COR-L47 (cell line): Measurements from ENCODE around the gene CREM.
A peak's percentile ranks its signal among the peaks of the same experiment; 100 is the strongest.
"Not testable (repeated sequence)": the region's sequence is repeated elsewhere in the genome, so short reads cannot be mapped to it uniquely, and the experiment has no call there.

Experiments used
- DNase-seq: peaks from one replicate; lab custom pipeline; 2025; lab: John Stamatoyannopoulos, UW

CREM gene

DNA sequence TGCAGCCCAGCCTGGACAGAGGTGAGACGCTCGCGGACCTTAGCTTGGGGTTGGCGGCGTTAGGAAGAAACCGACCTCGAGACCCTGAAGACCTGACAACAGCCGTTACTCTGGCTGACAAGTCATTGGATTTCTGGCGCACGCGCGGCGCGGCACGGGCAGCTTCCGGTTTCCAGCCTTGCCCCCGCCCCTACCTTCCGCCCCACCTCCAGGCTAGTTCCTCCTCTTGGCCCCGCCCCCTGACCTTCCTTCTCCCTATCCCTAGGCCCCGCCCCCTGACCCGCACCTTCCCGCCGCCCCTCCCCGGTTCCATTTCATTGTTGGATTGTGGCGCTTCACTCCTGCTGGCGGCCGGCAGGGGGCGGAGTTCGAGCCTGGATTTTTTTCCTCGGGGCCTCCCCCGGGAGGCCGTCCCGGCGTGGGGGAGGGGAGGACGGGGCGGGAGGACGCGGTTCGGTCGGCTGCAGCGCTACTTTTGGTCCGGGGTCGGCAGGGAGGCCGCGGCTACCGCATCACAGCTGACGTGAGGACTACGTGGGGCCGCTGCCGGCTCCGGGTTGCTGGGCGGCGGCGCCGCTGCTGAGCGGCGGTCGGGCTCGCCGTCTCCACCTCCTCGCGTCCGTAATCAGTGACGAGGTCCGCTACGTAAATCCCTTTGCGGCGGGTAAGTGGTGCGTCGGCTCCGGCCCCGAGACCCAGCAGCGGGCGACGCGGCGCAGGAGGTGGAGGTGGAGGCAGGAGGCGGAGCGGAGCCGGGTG is at the start of gene CREM:
TSS of gene CREM (plus strand) at position 317 of the 759 bp plus-strand sequence. CDS start 10,990 bp downstream, outside the sequence.
- peak; percentile 92 for DNase-seq

DNA sequence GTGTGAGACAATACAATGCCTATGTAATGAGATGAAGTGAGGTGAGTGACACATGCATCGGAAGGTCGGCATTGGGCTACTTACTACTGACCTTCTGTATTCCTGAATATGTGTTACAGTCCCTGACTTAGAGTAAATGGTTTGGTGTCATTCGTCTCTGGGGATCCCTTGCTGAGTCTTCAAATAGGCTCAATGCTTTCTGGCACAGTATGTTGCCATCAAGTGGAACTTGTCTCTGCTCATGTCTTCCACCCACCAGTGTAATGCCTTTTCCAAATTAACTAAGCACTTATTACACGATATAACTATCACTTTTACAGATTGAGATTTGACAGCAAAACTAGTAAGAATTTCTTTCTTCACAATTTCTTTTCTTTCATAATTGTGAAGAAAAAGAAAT is 47.4 kb upstream of the CREM start:
- no peak for DNase-seq

DNA sequence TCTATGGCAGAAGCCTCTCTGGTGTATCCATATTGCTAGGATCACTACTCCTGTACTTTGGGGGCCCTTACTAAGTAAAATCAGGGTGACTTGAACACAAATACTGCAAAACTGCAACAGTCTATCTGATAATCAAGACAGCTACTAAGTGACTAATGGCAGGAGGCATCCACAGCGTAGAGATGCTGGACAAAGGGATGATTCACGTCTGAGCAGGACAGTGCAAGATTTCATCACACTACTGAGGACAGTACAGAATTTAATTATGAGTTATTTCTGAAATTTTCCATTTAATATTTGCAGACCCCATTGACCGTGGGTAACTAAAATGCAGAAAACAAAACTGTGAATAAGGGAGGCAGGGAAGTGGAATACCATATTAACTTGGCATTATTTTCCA is 46.9 kb upstream of the CREM start:
- DNase-seq, result no peak

DNA sequence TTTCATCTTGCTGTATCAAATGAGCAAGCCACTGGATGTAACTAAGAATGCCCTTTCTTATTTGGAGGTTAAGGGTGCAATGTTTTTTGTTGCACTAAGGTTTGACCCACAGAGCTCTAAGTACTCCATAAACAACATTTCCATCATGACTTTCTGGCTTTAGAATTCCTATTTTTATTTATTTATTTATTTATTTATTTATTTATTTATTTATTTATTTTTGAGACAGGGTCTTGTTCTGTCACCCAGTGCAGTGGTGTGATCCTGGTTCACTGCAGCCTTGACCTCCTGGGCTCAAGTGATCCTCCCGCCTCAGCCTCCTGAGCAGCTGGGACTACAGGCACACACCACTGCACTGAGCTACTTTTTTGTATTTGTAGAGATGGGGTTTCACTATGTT is 46.4 kb upstream of the CREM start:
- not testable (repeated sequence) for DNase-seq

DNA sequence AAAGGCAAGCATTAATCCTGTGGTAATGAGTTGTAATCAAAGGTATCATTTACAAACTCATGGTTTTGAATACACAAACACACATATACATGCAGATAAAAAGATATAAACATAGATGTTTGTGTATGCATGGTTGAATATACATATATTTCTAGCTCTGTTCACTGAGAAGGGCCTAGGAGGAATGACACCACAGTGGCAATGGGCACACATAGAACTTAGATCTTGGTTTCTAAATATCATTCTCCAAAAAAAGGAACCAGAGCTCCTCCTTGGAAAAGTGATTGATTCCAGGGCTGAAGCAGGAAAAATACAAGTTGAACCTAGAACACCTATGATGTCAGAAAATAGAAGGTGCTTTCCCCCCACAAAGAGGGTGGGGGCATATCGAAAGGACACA is 43.4 kb upstream of the CREM start:
- DNase-seq, result no peak

DNA sequence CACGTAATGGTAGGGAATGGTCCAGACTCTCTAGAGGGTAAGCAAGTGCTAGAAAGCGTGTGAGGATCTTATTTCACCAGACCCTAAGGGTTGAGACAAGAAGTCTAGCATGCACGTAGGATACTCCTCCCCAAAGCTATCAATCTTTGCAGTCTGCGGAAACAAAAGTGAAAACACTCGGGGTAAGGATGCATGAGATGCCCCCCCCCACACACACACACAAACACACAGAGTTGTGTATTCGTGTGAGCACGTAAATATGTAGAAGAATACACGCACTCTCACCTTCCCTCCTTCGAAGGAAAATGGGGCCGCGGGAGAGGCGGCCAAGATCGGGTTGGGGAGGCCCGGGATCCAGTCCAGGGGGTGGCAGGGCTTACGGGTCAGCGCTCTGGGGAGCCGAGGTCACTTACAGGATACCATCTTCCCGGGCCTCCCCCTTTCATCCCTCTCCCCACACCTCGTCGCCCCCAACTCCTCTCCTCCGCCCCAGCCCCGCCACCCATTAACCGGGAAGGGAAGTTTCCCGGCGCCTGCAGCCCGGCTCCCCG is 37.0 kb upstream of the CREM start:
- no peak for DNase-seq

DNA sequence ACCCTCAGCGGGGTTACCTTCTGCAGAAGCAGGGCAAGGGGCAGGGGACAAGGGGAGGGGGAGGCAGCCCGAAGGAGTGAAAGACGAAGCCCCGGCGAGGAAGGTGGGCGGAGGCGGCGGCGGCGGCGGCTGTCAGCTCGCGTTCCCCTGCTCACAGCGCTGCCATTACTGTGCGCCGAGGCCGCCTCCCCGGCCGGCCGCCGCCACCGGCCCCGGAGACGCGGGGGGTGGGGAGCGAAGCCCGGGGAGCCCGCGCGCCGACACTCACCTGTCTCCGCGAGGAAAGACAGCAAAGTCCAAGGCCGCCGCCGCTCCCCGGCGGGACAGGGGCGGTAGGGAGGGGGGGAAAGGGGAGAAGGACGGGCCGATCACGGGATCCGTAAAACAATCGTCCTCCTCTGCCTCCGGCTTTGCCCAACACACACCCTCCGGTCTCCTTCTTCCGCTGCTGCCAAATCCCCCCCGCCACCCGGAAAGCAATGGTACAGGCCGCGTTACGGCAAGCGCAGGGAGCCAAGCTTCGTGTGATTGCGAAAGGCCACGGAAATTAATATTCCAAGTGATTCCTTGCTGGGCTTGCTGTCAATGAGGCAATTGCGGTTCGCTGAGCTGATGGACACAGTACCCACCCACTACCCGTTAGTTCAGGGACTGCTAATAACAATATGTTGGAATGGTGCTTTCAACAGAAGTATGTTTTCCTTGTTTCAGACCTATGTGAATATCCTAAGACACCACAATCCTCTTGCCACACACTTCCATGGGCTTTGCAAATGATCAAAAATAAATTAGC is 36.3 kb upstream of the CREM start, which contains the start of gene CUL2:
TSS of gene CUL2 (minus strand) at position 180 of the 793 bp plus-strand sequence. CDS start 19,024 bp downstream, outside the sequence.
- peak; percentile 69 for DNase-seq

DNA sequence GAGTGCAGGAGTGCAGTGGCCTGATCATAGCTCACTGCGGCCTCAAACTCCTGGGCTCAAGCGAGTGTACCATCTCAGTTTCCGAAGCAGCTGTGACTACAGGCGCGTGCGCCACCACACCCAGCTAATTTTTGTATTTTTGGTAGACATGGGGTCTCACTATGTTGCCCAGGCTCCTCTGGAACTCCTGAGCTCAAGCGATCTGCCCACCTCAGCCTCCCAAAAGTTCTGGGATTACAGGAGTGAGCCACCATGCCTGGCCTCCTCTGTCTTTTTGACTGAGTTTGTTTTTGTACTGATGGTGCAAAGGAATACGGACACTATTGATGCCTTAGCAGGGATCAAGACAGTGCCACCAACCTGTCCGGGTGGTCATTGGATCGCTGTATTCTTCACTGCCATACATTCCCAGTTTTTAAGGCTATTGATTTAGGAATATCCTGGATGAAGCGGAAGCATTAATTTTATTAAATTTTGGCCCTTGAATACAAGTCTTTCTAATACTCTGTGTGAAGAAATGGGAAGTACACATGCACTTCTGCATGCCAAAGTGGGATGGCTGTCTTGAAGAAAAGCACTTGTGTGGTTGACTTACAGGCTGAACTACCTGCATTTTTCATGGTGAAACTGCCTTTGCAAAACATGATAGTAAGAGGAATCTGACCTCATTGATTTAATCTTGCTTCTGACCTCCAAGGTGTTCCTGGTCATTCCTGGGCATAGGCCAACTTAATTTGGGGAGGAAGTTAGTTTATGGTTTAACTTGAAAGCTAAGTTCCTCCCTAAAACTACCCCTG is 34.5 kb upstream of the CREM start:
- DNase-seq, result no peak

DNA sequence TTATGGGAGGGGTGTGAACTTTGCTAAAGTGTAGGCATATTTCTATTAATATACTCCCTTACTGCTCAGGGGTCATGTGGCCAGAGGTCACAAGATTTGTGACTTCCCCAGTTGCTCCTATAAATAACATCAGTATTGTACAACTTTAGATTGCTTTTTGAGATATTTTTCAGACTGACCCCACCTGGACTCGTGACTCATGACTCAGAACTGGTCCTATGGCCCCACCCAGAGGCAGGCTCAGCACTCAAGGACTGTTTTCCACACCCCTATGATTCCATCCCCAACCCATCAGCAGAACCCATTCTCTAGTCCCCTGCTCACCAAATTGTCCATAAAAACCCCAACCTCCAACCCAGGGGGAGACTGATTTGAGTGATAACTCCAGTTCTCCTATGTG is 33.8 kb upstream of the CREM start:
- no peak for DNase-seq

DNA sequence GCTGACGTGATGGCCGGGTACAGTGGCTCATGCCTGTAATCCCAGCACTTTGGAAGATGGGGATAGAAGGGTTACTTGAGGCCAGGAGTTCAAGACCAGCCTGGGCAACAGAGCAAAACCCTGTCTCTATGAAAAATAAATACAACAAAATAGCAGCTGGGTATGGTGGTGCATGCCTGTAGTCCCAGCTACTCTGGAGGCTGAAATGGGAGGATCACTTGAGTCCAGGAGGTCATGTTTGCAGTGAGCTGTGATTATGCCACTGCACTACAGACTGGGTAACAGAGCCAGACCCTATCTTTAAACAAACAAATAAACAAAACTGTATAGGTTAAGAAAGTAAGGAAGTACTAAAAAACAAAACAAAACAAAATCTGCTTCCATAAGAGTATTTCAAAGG is 30.3 kb upstream of the CREM start:
- DNase-seq, result no peak

DNA sequence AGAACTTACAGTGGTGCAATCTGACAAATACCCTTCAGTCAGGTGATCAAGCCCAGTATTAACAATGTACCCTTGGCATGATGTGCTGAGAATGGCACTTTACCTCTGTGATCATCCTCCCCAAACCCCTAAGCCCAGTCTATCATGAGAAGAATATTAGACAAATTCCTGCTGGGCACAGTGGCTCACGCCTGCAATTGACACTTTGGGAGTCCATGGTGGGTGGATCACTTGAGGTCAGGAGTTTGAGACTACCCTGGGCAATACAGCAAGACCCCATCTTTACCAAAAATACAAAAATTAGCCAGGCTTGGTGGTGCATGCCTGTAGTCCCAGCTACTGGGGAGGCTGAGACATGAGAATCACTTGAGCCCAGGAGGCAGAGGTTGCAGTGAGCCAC is 29.1 kb upstream of the CREM start:
- DNase-seq, result no peak

DNA sequence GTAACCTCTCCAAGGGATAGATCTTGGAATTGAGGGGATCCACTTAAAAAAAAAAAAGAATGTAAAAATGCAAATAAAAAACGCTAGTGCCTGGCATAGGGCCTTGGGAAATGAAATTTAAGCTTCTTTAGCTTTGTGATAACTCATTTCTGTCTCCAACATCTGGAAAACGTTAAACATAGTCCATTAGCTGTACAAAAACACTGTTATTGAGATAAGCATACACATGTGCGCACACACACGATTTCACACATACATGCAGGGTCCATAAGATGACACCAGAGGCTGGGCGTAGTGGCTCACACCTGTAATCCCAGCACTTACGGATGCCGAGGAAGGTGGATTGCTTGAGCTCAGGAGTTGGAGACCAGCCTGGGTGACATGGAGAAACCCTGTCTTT is 22.8 kb upstream of the CREM start:
- DNase-seq, result no peak

DNA sequence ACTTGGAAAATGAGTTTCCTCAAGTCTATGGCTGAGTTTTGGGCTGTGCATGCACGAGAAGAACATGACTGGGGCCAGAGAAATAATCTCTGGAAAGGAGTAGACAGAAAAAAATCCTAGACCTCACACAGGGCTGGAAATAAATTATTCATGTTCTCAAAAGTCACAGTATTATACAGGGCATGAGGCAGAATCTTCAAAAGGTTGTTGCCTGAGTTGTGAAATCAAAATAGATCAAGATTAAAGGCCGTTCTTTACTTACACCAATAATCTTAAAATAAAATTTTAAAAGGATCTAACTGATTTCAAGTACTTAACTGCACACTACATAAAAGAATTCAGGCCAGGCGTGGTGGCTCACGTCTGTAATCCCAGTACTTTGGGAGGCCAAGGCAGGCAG is 14.1 kb upstream of the CREM start:
- no peak for DNase-seq

DNA sequence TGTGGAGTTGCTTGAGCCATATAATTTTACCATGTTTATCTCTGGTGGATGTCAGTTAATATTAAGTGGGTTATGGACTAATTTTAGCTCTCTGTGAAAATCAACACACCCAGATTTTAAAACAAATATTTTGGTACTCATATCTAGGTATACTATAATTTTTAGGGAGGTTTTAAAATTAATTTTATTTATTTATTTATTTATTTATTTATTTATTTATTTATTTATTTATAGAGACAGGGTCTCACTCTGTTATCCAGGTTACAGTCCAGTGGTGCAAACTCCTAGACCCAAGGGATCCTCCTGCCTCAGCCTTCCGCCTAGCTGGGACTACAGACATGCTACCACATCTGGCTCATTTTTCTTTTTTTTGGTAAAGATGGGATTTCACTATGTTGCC is 7.3 kb upstream of the CREM start:
- DNase-seq, result no peak

DNA sequence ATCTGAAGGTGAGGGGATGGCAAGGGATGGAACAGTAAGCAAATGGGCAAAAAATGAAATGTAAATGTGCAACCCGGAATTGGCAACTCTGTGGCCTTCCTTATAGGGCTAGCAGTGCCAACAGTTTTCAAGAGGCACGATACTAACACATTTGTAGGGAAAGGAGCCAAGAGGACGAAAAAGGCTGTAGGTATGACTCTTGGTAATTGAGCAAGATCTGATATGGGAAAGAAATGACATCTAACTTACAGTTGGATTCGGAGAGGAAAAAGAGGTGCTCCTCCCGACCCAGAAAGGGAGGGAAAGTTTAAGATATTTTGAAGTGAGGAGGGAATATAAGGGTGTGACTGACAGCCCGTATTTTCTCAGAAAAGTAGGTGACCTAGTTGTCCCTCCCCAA is 2.1 kb upstream of the CREM start:
- no peak for DNase-seq

DNA sequence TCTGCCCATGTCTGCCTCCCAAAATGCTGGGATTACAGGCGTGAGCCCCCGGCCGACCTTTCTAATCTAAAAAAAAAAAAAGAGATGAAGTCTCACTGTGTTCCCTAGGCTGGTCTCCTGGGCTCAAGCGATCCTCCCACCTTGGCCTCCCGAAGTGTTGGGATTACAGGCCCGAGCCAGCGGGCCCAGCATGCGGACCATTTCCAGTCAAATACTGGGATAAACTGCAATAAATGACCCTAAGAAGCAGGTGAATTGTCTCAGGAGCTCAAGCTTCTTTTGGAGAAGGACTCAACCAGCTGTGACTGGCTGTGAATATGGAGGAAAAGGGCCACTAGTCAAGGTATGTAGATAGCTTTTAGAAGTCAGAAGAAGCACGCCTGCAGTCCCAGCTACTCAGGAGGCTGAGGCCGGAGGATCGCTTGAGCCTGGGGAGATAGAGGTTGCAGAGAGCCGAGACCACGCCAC is 550 bp upstream of the CREM start:
- no peak for DNase-seq

DNA sequence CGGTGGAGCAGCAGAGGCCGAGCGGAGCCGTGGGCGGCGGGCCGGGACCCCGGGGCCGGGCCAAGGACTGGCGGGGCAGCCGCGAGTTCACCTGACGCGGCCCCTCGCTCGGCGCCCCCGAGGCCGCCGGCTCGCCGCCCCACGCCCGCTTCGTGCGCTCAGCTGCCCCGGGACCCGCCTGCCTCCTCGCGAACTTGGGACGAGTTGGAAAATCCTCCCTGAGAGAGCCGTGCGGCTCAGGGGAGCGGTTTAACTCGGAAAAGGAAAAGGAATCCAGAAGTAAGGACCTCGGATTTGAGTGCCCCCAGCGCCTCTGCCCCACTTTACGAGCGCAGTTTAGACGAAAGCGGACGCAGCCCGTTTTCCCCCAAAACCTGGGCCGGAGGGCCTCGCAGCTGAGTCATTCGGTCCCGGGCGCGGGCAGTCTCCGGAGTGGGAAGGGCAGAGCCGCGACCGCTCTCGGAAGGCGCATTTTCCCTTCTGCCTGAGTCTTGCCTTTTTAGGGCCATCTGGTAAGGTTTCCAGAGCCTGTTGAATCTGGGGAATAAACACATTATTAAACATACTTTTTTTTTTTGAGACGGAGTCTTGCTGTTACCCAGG is 744 bp downstream of the CREM start:
- no peak for DNase-seq

DNA sequence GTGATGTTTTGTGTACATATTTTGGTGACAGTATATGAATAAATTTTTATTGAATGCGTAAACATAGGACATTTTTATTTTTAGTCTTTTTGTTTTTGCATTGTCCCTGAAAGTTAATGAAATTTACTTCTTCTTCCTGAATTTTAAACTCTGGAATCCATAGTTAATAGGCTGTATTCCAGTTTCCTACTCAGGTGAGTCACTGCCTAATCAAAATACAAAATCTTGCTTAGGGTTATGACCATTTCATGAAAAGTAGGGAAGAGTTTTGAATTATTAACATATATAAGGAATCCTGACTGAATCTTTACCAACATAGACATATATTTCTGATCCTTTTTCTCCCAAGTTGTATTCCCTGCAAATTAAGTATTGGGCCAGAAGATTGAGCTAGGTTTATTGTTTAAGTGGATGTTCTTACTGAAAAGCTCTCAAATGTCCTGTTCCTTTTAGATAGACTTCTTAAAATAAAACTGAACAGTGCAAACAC is 2.6 kb downstream of the CREM start:
- DNase-seq, result no peak

DNA sequence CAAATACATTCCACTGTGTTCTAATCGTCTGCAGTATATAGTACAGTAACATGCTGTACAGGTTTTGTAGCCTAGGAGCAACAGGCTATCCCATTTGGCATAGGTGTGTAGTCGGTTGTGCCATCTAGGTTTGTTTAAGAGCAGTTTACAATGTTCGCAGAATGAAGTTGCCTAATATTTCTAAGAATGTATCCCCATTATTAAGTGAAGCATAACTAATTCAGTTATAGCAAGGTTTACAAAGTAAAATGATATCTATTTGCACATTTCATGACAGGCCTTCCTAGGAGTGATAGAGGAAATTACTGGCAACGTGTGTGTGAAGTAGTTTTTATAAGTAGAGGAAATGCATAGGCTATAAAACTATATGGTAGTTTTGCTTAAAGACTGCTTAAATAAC is 4.0 kb downstream of the CREM start:
- DNase-seq, result no peak

DNA sequence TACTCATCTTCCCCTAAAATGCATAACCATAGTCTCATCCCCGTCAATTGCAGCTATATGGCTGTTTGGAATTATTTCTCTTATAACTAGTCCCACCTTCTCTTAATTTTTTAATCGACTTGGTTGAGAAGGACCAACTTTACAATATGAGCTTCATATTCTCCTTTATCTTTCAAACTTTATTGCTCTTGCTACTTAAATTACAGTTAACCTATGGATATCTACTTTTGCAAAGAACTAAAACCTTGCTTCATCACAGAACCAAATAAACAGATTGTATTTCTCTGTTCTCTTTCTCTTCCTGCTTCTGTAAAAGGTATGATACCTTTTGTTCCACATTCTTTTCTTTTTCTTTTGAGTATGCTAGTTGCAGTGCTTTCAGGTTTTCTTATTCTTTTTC is 6.1 kb downstream of the CREM start:
- no peak for DNase-seq

DNA sequence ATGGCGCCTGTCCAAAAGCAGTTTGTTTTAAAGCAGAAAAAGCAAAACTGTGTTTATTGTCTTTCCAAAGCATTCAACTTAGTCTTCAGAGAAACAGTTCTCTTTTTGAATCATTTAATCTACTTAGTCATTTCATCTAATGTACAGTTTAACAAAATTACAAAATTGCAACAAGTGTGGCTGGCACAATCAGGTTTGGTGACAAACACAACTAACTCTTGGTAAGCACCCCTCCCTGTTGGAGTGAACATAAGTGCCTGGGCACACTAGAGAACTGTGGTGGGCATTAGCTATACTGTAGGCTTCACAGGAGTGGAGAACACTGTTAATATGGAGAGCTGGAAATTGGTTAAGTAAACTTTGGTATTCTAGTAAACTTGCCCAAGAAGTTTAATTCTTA is 6.9 kb downstream of the CREM start:
- no peak for DNase-seq

DNA sequence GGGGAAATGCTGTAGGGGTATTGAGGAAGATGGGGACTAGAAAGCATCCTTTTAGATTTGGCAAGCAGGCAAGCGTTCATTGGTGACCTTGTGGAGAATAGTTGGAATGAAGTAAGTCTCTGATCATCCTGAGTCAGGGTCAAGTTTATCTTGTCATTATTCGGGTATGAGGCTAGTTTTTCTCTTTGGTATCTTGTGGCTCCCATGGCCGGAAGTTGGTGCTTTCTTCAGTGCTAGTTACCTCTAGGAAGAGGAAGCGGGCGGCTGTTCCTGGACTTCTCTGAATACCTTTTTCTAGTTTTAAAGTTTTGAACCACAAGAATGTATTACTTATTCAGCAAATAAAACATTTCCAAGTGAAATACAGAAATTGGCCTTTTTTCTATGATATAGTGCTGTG is 9.2 kb downstream of the CREM start:
- no peak for DNase-seq
